GM23248 (cell line): Measurements from ENCODE around the gene OPCML. TPM values are rescaled to one million over a fixed set of nuclear protein-coding genes. Genes with fewer than 3 reads are reported as not detected.

Experiments used
- DNase-seq: peaks from one replicate; pipeline ENCODE4 v3.0.0-alpha.2; 2015
- H2AFZ ChIP-seq: fragments of 200-600 bp; sonication (generic); 2 replicates; pipeline ENCODE4 v1.6.1; 2016; ENCODE audit warnings: antibody characterized with exemption
- H3F3A ChIP-seq: fragments of 200-600 bp; sonication (generic); 2 replicates; pipeline ENCODE4 v1.6.1; 2016; ENCODE audit warnings: mild to moderate bottlenecking, antibody characterized with exemption, mixed run types; ENCODE audit not compliant: insufficient read depth
- H3K27ac ChIP-seq: fragments of 200-600 bp; sonication (generic); 2 replicates; pipeline ENCODE4 v1.5.1; 2016; ENCODE audit warnings: mild to moderate bottlenecking
- H3K27me3 ChIP-seq: fragments of 200-600 bp; sonication (generic); replicated peaks from 2 replicates; pipeline ENCODE4 v1.6.1; 2016; ENCODE audit warnings: mild to moderate bottlenecking; ENCODE audit not compliant: insufficient read depth
- H3K36me3 ChIP-seq: fragments of 200-600 bp; sonication (generic); 2 replicates; pipeline ENCODE4 v1.6.1; 2016; ENCODE audit warnings: low read depth, mild to moderate bottlenecking
- H3K4me1 ChIP-seq: fragments of 200-600 bp; sonication (generic); 2 replicates; pipeline ENCODE4 v1.6.1; 2016; ENCODE audit warnings: mild to moderate bottlenecking; ENCODE audit not compliant: insufficient read depth
- H3K4me2 ChIP-seq: fragments of 200-600 bp; sonication (generic); one replicate; pipeline ENCODE4 v1.6.1; 2016; ENCODE audit warnings: mild to moderate bottlenecking; ENCODE audit not compliant: unreplicated experiment
- H3K4me3 ChIP-seq: fragments of 200-600 bp; sonication (generic); 2 replicates; pipeline ENCODE4 v1.5.1; 2016; ENCODE audit warnings: mild to moderate bottlenecking
- H3K79me2 ChIP-seq: fragments of 200-600 bp; sonication (generic); 2 replicates; pipeline ENCODE4 v1.6.1; 2016; ENCODE audit warnings: mild to moderate bottlenecking; ENCODE audit not compliant: insufficient read depth
- H3K9ac ChIP-seq: fragments of 200-600 bp; sonication (generic); 2 replicates; pipeline ENCODE4 v1.6.1; 2016; ENCODE audit warnings: mild to moderate bottlenecking
- H3K9me2 ChIP-seq: fragments of 200-600 bp; sonication (generic); 2 replicates; pipeline ENCODE4 v1.6.1; 2016; ENCODE audit warnings: mixed run types, mild to moderate bottlenecking, moderate library complexity; ENCODE audit not compliant: insufficient read depth
- H3K9me3 ChIP-seq: fragments of 200-600 bp; sonication (generic); one replicate; pipeline ENCODE4 v1.6.1; 2017; ENCODE audit warnings: low read depth
- H4K20me1 ChIP-seq: fragments of 200-600 bp; sonication (generic); 2 replicates; pipeline ENCODE4 v1.6.0; 2016; ENCODE audit not compliant: insufficient read depth
- EZH2 ChIP-seq: fragments of 200-600 bp; sonication (generic); IDR thresholded peaks from 2 replicates; pipeline ENCODE4 v1.6.1; 2018; ENCODE audit warnings: antibody characterized with exemption, mild to moderate bottlenecking; ENCODE audit not compliant: insufficient read depth, poor library complexity, severe bottlenecking
- EZH2phosphoT487 ChIP-seq: fragments of 200-600 bp; sonication (generic); IDR thresholded peaks from 2 replicates; pipeline ENCODE4 v1.6.1; 2018; ENCODE audit warnings: antibody characterized with exemption, moderate library complexity, mild to moderate bottlenecking, low read depth; ENCODE audit not compliant: insufficient read depth
- WGBS, 2 experiments: methylation state at CpG; one replicate each; pipeline ENCODE4 v1.1.6; 2015 to 2017; ENCODE audit warnings: low lambda C conversion rate in 2 of 2, low coverage in 1 of 2; ENCODE audit errors: missing lambda C conversion rate in 2 of 2; 5-methylcytosine and 5-hydroxymethylcytosine counted together
- in situ Hi-C: fragments of 300-500 bp; cut with MboI; formaldehyde crosslinking; loops from 2 replicates; pipeline ENCODE4 v1.15.0; 2020
- polyA plus RNA-seq: library from polyadenylated mRNA; unstranded; fragments of >200 nt; fragmentation: Nextera tagmentation; extraction: Ambion mirVana; gene quantifications from 2 replicates; pipeline ENCODE4 v1.2.1, GENCODE V29; 2016
- total RNA-seq: library from RNA; depleted of rRNA; stranded (reverse); fragments of >200 nt; shearing (Covaris generic); gene quantifications from 2 replicates; pipeline ENCODE4 v1.2.3, GENCODE V29; 2014

OPCML gene
- total and polyA plus RNA-seq, 2 experiments from 2014 or later: 0.69 to 1.6 TPM

DNA sequence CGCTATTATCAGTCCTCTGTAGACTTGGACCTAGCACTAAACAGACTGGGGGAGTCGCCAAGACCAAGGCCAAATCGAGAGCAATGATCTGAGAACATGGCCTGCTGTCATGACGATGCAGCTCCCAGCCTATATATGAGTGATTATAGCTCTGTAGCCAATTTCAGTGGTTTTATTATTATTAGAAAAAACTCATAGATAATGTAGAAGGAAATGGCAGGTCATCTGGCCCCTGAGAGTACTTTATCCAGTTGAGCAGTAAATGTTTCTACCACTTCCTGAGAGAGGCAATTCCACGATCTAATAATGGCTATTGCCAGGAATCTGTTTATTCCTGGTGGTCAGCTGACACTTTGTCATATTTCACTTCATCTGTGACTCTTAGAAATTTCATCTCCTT lies 666.7 kb downstream of the OPCML start:
- no peak for DNase-seq
- Histone ChIP-seq H4K20me1 (no peaks in the 10 kb centered on the region), H3K9me3 (no peaks in the 10 kb centered on the region), H3F3A (no peaks in the 10 kb centered on the region), H3K79me2 (no peaks in the 10 kb centered on the region), H3K27me3 (no peaks in the 10 kb centered on the region), H3K9ac (no peak overlapping the region), H3K4me2 (no peak overlapping the region), H3K4me3 (no peak overlapping the region), H3K4me1 (0 out of 2 replicates have a peak, but pooled peaks cover 5% of the 10 kb centered on the region), H3K36me3 (no peaks in the 10 kb centered on the region), H3K27ac (no peak overlapping the region), H3K9me2 (no peaks in the 10 kb centered on the region), H2AFZ (no peak overlapping the region)
- in situ Hi-C loops: no loop called here
- 57 to 64% methylated on average over 5 of the region's 5 CpGs for WGBS, 2 experiments
- TF ChIP-seq EZH2 (no peak), EZH2phosphoT487 (no peak)

DNA sequence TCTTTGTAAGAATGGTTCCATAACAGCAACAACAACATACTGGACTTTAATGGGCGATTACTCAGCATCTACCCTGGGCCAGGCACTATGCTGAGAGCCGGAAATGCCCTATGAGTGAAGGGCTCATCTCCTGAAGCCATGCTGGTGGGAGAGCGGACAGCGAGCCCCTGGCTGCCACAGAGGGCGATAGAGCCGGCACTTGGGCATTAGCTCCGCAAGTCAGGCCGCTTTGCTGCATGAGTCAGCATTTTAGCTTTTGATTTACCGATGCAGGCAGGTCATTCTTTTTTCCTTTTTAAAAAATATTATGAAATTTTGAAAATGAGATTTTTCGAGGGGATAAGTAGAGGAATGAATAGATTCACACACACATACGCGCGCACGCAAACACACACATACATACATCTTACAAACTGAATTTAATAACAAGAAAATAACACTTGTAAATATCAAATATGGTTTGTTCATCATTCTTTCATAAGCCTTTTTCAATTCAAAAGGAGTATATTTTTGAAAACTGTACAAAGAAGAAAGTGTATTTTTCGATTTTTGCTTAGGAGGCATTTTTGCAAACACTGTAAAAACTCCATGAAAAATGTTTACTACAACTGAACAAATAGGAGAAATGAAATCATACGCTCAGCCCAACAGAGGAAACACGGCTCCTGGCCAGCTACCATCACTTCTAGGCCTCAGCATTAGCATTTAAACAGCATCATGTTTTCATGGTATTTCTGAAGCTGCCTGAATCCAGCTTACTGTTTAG lies 667.3 kb downstream of the OPCML start:
- WGBS, 2 experiments: 76 to 80% methylated on average over 17 of the region's 17 CpGs
- no peaks in the 10 kb centered on the region for H3K79me2 ChIP-seq
- H3K27ac ChIP-seq: no peak overlapping the region
- H2AFZ ChIP-seq: no peak overlapping the region
- H3K9ac ChIP-seq: no peak overlapping the region
- no peak for TF ChIP-seq EZH2
- TF ChIP-seq EZH2phosphoT487: no peak
- no peak for DNase-seq
- no peak overlapping the region for H3K4me3 ChIP-seq
- H3K4me1 ChIP-seq: 0 out of 2 replicates have a peak, but pooled peaks cover 5% of the 10 kb centered on the region
- H3F3A ChIP-seq: no peaks in the 10 kb centered on the region
- no peaks in the 10 kb centered on the region for H4K20me1 ChIP-seq
- no peaks in the 10 kb centered on the region for H3K27me3 ChIP-seq
- no peak overlapping the region for H3K4me2 ChIP-seq
- in situ Hi-C loops: no loop called here
- H3K36me3 ChIP-seq: no peaks in the 10 kb centered on the region
- H3K9me3 ChIP-seq: no peaks in the 10 kb centered on the region
- no peaks in the 10 kb centered on the region for H3K9me2 ChIP-seq

DNA sequence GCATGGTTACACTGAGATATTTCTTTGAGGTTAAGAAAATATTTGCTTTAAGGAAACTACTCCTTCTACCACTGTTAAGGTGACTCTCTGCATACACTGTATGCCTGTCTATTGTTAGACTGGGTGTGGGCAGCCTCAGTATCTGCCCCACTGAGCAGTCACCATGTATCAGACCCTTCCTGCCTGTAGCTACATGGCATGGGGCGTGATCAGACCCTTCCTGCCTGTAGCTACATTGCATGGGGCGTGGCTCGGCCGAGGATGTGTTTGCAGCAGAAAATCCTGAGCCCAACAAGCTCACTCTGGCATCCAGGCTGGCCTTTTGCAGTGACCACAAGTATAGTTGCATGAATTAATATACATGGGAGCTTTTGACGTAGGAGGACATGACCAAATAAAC lies 669.4 kb downstream of the OPCML start:
- Histone ChIP-seq H3K4me2 (no peak overlapping the region), H3K9me2 (no peaks in the 10 kb centered on the region), H3K27ac (no peak overlapping the region), H3K27me3 (no peaks in the 10 kb centered on the region), H3K9me3 (no peaks in the 10 kb centered on the region), H2AFZ (no peak overlapping the region), H3K4me3 (no peak overlapping the region), H3K9ac (no peak overlapping the region), H3F3A (no peaks in the 10 kb centered on the region), H3K4me1 (0 out of 2 replicates have a peak, but pooled peaks cover 5% of the 10 kb centered on the region), H4K20me1 (no peaks in the 10 kb centered on the region), H3K36me3 (no peaks in the 10 kb centered on the region), H3K79me2 (no peaks in the 10 kb centered on the region)
- 62 to 68% methylated on average over 5 of the region's 5 CpGs for WGBS, 2 experiments
- TF ChIP-seq EZH2 (no peak), EZH2phosphoT487 (no peak)
- in situ Hi-C loops: no loop called here
- no peak for DNase-seq

DNA sequence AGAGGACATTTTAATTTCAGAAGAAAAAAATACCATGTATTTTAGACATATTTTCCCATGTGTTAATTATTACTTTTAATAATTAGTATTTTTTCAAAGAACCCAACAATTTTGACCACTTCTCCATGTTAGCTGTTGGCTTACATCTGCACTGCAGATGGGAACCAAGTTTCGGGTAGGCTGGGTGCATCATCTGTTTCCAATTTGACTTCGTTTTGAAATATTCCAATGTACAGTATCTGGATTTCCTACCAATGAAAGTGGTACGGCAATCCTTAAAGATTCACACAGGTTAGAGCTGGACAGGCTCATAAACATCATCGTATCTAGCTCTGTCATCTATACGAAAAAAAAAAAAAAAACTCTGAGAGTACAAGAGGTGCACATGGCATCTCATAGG lies 670.2 kb downstream of the OPCML start:
- WGBS, 2 experiments: 18 to 27% methylated on average over 5 of the region's 5 CpGs

More for the DNA sequence above, 670.2 kb downstream of the OPCML start:
- Histone ChIP-seq H3K79me2 (no peaks in the 10 kb centered on the region), H2AFZ (no peak overlapping the region), H3F3A (no peaks in the 10 kb centered on the region), H3K9me2 (no peaks in the 10 kb centered on the region), H3K9ac (no peak overlapping the region), H4K20me1 (no peaks in the 10 kb centered on the region), H3K4me1 (0 out of 2 replicates have a peak, but pooled peaks cover 3% of the 10 kb centered on the region), H3K9me3 (no peaks in the 10 kb centered on the region), H3K4me2 (no peak overlapping the region), H3K4me3 (no peak overlapping the region), H3K27ac (no peak overlapping the region), H3K36me3 (no peaks in the 10 kb centered on the region), H3K27me3 (no peaks in the 10 kb centered on the region)
- DNase-seq: peak; percentile 2
- in situ Hi-C loops: no loop called here
- no peak for TF ChIP-seq EZH2
- no peak for TF ChIP-seq EZH2phosphoT487
